Activated CD8-positive, alpha-beta memory T cell treated with anti-CD3 and anti-CD28 coated beads, Interleukin-2, amount 50 U/mL, for 48 hours (primary cell): ENCODE measurements around the gene PLCE1.

ENCODE experiments used
- DNase-seq: peaks from one replicate; pipeline ENCODE4 v3.0.0-alpha.2; 2020

The PLCE1 gene

GRCh38 chr10:93995182-93995581, 1.5 kb downstream of the PLCE1 start:
- DNase-seq: no peak

GRCh38 chr10:93995598-93996271, 2.0 kb downstream of the PLCE1 start:
- no peak for DNase-seq

DNA sequence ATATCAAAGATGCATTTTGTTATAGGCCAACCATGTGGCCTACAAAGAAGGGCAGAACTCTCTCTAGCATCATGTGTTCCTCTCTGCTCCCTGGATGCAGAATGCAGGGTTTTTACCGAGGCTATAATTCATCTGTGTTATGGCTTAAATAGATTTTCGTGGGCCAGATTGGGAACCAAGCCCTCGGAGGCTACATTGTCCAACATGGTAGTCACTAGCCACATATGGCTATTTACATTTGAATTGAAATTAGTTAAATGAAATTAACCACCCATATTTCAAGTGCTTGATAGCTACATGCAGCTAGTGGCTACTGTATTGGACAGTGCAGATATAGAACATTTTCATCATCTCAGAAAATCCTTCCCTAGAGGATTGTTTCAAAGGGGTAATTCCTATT, 2.8 kb downstream of the PLCE1 start:
- DNase-seq: no peak

- no peak for DNase-seq
Measured at GRCh38 chr10:93997546-93997945, 3.8 kb downstream of the PLCE1 start.

DNA sequence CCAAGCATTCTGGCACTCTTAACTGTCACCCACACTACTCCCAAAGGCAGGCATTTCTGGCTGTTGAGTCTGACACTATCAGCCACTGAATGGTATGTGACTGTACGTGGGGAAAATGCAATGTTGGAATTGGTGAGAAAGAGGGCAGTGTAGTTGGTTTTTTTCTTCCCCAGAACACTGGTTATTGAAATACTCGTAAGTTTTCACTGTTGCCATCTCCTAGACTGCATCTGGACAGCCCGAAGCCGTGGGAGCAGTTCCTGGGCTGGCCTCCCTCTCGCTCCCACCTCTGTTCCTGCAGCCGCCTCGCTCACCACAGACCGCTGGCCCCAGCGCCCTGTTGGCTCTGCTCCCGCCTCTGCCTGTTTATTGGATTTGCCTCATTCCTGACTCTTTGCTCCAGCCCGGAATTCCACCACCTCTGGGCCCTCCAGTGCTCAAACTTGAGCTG, 5.7 kb downstream of the PLCE1 start:
- DNase-seq: no peak

GRCh38 chr10:94000638-94001415, 7.1 kb downstream of the PLCE1 start:
- DNase-seq: no peak

DNA sequence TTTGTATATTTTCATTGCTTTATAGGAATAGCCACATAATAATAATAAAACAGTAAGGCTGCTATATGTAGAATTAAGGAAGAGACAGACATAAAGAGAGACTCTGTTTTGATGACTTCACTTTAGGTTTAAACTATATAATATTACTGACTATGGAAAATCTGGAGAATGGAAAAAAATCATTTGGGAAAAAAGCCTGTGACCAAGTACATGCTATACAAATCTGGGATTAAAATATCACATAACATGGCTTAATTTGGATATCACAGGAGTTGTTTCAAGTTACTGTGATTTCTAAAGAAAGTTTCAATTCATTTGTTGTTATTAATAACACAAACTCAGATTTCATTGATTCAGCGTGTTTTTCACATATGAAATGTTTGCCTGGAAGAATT, 7.7 kb downstream of the PLCE1 start:
- DNase-seq: no peak

GRCh38 chr10:94002156-94002555, 8.4 kb downstream of the PLCE1 start:
- DNase-seq: no peak

DNA sequence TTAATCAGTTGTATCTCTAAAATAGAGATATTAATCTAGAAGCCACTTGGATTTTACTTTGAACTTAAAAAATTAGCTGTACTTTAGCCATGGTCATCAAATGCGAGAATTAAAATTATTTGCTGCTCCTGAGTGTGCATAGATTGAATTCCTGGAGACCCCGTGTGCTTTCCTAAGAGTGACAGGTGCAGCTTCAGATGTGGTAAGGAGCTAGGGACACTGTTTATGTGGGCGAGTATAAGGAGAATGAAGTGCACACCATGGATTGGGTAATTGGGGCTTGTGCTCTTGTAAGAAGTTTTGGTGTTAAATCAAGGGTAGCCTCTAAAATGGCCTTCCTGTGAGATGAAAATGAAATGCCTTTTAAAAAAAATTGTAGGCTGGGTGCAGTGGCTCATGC, 9.8 kb downstream of the PLCE1 start:
- no peak for DNase-seq

GRCh38 chr10:94005050-94005449, 11.3 kb downstream of the PLCE1 start:
- no peak for DNase-seq

DNA sequence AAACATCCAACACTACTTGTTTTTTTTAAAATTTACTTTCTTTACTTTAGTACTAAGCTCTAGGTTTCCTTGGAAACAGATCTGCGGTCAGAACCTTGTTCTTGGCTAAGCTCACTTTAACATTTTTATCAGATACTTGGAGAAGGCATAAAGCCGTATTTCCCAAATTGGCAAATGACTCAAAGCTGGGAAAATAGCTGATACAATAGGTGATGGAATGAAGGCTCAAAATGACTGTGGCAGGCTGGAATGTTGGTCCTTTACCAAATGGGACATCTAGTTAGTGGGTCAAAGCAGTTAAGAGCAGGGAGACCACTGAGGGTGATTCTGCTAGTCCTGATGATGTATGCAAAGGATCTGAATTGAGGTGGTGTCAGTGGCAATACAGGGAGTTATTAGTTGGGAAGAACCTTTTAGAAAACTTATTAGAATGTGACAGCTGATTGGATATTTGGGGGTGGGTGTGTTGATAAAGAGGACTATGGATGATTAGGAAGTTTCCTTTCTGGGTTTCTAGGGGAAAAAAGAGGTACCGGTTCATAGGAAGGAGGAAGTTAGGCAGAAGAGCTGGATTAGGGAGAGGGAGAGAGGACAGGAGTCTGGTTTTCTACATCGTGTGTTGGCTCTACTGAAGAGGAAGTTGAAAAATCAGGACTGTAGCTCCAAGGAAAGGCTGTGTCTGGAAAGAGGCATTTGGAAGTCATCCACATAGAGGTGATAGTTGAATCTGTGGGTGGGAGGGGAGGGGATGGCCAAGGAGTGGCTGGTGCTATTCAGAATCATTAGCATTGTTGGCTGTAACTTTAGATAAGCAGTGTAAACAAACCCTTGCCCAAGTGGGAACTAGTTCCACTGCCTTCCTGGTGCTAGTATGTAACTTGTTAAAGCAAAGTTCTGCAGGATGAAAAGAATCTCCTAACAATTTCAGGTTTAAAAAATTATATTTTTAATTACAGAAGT, 13.1 kb downstream of the PLCE1 start:
- no peak for DNase-seq

- DNase-seq: no peak
Measured at GRCh38 chr10:94008526-94008925, 14.8 kb downstream of the PLCE1 start.

DNA sequence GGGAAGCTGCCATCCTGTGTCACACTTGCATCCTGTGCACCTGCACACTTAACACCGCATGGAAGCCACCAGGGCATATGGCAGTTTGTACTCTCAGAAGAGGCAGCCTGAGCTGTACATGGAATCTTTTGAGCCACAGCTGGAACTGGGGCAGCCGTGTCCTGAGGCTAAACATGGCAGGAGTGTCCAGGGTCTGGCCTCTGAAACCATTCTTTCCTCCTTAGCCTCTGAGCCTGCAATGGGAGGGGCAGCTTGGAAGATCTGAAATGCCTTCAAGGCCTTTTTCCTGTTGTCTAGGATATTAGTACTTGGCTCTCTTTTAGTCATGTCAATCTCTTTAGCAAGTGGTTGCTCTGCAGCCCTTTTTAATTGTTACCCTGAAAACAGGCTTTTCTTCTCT, 16.4 kb downstream of the PLCE1 start:
- no peak for DNase-seq

DNA sequence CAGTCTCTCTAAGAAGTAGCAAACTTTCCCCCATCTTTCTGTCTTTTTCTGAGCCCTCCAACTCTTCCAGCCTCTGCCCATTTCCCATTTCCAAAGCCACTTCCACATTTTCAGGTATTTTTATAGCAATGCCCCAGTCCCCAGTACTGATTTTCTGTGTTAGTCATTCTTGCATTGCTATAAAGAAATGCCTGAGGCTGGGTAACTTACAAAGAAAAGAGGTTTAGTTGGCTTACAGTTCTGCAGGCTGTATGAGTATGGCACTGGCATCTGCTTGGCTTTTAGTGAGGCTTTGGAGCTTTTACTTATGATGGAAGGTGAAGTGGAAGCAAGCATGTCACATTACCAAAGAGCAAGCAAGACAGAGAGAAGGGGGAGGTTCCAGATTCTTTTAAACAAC, 17.2 kb downstream of the PLCE1 start:
- DNase-seq: no peak

DNA sequence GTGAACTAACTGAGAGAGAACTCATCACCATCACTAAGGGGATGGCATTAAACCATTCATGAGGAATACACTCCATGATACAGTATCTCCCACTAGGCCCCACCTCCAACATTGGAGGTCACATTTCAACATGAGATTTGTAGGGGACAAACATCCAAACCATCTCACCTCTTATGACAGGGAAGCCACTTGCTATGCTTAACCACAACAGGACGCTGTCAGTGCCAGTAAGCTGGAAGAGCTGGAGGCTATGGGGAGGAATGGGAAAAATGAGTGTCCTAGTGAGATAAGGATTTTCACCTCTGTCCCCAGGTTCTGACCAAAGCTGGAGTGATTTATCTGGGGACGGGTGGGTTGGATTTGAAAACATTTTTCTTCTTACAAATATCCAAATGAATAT, 17.6 kb downstream of the PLCE1 start:
- no peak for DNase-seq

DNA sequence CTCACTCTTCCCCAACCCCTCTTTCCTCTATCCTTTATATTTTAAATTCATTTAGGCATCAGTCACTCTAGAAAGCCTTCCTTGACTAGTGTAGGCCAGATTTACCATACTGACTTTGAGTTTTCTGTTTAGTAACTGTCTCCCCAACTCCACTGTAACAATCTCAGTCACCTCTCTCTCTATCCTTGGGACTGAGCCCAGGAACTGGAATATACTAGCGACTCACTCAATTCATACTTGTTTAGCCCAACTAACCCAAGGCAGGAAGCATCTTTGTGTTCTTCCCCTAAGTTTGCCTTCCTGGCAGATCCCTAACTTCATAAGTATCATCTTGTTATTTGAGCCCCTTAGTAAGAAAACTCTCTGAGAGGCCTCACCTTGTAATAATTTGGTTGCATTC, 19.1 kb downstream of the PLCE1 start:
- DNase-seq: no peak

DNA sequence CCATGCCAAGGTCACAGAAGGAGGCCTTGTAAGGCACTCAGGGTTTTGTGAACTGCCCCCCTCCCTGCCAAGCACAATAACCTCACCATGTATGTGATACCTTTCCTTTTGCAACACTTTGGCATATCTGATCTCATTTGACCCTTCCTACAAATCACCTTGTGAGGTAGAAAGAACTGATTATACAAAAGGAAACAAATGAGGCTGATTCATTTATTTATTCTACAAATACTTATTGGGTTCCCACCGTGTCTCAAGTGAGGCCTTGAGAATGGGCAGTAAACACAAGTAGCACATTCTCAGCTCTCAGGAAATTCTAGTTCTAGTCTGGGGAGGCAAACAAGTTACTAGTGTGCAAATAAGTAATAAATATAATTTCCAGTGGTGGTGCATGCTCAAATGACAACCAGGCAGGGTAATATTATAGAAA, 19.6 kb downstream of the PLCE1 start:
- DNase-seq: no peak

GRCh38 chr10:94014304-94014703, 20.6 kb downstream of the PLCE1 start:
- no peak for DNase-seq

- no peak for DNase-seq
Measured at GRCh38 chr10:94016727-94017714, 23.3 kb downstream of the PLCE1 start.

DNA sequence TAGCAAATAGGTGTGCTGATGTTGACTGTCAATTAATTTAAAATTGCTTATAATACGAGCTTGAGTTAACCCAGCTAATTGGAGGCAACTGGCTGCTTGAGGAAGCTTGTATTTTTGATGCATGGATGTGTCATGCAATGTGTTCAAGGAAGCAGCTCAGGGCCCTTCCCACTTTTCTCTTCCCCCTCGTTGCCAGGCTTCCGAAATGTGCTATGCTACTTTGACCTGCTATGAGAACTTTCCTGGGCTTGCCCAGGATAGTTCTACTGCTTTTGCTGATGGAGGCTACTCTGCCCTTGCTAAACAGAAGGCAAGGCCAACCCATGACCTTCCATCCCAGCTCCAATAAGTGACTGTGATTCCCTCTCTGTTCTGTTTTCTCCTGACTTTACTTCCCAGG, 24.4 kb downstream of the PLCE1 start:
- DNase-seq: no peak

DNA sequence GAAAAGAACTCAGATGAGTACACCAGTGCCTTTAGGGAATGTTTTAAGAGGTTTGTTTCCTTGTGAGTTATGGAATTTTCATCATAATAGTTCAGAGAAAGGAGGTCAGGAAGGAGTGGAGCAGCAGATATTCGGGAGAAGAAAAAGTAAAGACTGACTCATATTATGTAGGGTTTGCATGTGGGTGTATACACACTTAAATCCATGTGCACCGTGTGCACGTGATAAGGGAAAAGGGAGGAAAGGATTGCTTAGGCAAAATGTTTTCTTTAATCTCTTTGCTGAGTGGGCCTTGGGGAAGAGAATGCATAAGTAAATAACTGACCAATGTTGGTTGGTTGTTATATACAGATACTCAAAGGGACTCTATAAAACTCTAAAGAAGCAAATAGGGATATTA, 30.2 kb downstream of the PLCE1 start:
- no peak for DNase-seq

GRCh38 chr10:94024407-94024806, 30.7 kb downstream of the PLCE1 start:
- DNase-seq: no peak
